K562 (cell line): ENCODE results near the gene TMEM132D. TPM values are rescaled to one million over a fixed set of nuclear protein-coding genes. Genes with fewer than 3 reads are reported as not detected.

Experiments
- ATAC-seq: fragments of 200-7000 bp; cut with Tn5 transposase; 3 replicates; pipeline ENCODE4 v1.9.1; 2020; ENCODE audit warnings: moderate library complexity
- BruUV-seq: library from RNA; stranded (reverse); fragments of 400-500 nt; replicated peaks from 2 replicates; lab custom pipeline; 2021; lab: Mats Ljungman, UMichigan
- CTCF ChIA-PET: fragments of 300-600 bp; formaldehyde crosslinking; extraction: SDS; loops from one replicate; lab custom pipeline; 2021; ENCODE audit warnings: low intra/inter-chr PET ratio; lab: Yijun Ruan, JAX
- POLR2A ChIA-PET: fragments of 300-600, 350-650 bp; sonication (Branson Sonifier 250); formaldehyde crosslinking; extraction: SDS; loops from one replicate; lab custom pipeline; 2021; ENCODE audit warnings: antibody characterized with exemption, inconsistent platforms; lab: Yijun Ruan, JAX
- DNase-seq, 4 experiments: peaks; one replicate each; pipeline versions ENCODE4 v3.0.0 to v3.0.0-alpha.2; 2011 to 2018; ENCODE audit warnings: low spot score in 3 of 4, mixed read lengths in 3 of 4; ENCODE audit errors: extremely low read depth in 1 of 4
- FAIRE-seq: peaks from 2 replicates; lab custom pipeline; 2011; peaks lifted over from hg19 to GRCh38; lab: Jason Lieb, UNC
- H2AFZ ChIP-seq: 2 replicates; pipeline ENCODE4 v1.6.0; 2011; ENCODE audit warnings: low read depth, low read length, control low read depth, inconsistent platforms
- H3K27ac ChIP-seq: fragments of 200-600 bp; 3 replicates; pipeline ENCODE4 v1.8.0; 2011; ENCODE audit warnings: low read depth, mild to moderate bottlenecking, control low read depth, inconsistent platforms, low read length, moderate library complexity, mixed read lengths; ENCODE audit errors: extremely low read depth
- H3K27me3 ChIP-seq, 2 experiments: fragments of 300-600 bp in 1 of 2; 2 replicates in 1 of 2; 3 replicates in 1 of 2; pipeline versions ENCODE4 v1.6.0 to v1.8.0; 2011; ENCODE audit warnings: inconsistent platforms in 2 of 2, low read length in 2 of 2, mild to moderate bottlenecking in 1 of 2, mixed read lengths in 1 of 2, moderate library complexity in 1 of 2; ENCODE audit not compliant: control insufficient read depth in 2 of 2, insufficient read depth in 2 of 2
- H3K36me3 ChIP-seq: fragments of 300-600 bp; 3 replicates; pipeline ENCODE4 v1.8.0; 2011; ENCODE audit warnings: mild to moderate bottlenecking, low read length, inconsistent platforms; ENCODE audit not compliant: control insufficient read depth, insufficient read depth
- H3K4me1 ChIP-seq, 2 experiments: fragments of 200-600 bp in 1 of 2; replicated peaks in 1 of 2; 2 replicates in 1 of 2; 3 replicates in 1 of 2; pipeline versions ENCODE4 v1.5.1 to v1.8.0; 2011; ENCODE audit warnings: inconsistent platforms in 2 of 2, low read length in 2 of 2, mild to moderate bottlenecking in 1 of 2, mixed read lengths in 1 of 2, moderate library complexity in 1 of 2; ENCODE audit not compliant: control insufficient read depth in 2 of 2, insufficient read depth in 2 of 2
- H3K4me2 ChIP-seq: 2 replicates; pipeline ENCODE4 v1.6.1; 2011; ENCODE audit warnings: low read length, control low read depth, inconsistent platforms, mixed read lengths; ENCODE audit not compliant: insufficient read depth
- H3K4me3 ChIP-seq: fragments of 200-600 bp; sonication (generic), shearing (Covaris generic); 2 replicates; pipeline ENCODE4 v1.5.1; 2016; ENCODE audit warnings: control low read depth, inconsistent platforms
- H3K79me2 ChIP-seq: fragments of 200-600 bp; 3 replicates; pipeline ENCODE4 v1.8.0; 2011; ENCODE audit warnings: low read length, inconsistent platforms; ENCODE audit not compliant: control insufficient read depth, insufficient read depth
- H3K9ac ChIP-seq, 2 experiments: 2 replicates each; pipeline versions ENCODE4 v1.6.0 to v1.6.1; 2011; ENCODE audit warnings: low read depth in 2 of 2, low read length in 2 of 2, control low read depth in 1 of 2, inconsistent platforms in 1 of 2, mild to moderate bottlenecking in 1 of 2, mixed read lengths in 1 of 2; ENCODE audit not compliant: insufficient read depth in 1 of 2
- H3K9me1 ChIP-seq: one replicate; pipeline ENCODE4 v1.6.0; 2011; ENCODE audit warnings: inconsistent platforms, mild to moderate bottlenecking, low read length, moderate library complexity; ENCODE audit not compliant: control insufficient read depth, insufficient read depth
- H3K9me3 ChIP-seq: replicated peaks from 2 replicates; pipeline ENCODE4 v1.5.1; 2011; ENCODE audit warnings: low read depth, low read length, inconsistent platforms; ENCODE audit not compliant: control insufficient read depth, insufficient read depth
- H4K20me1 ChIP-seq: replicated peaks from 2 replicates; pipeline ENCODE4 v1.6.1; 2011; ENCODE audit warnings: low read length, inconsistent platforms, mixed read lengths; ENCODE audit not compliant: control insufficient read depth, insufficient read depth
- BRD9 ChIP-seq: fragments of 450-650 bp; IDR thresholded peaks from 2 replicates; pipeline ENCODE4 v1.6.1; 2018; ENCODE audit warnings: low read depth; ENCODE audit not compliant: partially characterized antibody
- CEBPB ChIP-seq: fragments of 450-650 bp; IDR thresholded peaks from 2 replicates; pipeline ENCODE4 v1.6.1; 2016; ENCODE audit warnings: missing genetic modification characterization, missing compliant biosample characterization
- NCOR1 ChIP-seq: fragments of 450-650 bp; IDR thresholded peaks from 2 replicates; pipeline ENCODE4 v1.6.1; 2016; ENCODE audit warnings: mild to moderate bottlenecking, moderate library complexity
- NFE2 ChIP-seq: IDR thresholded peaks from 2 replicates; pipeline ENCODE4 v1.6.1; 2014; ENCODE audit warnings: antibody characterized with exemption, low read depth
- RHOXF2B ChIP-seq: fragments of 250-450 bp; sonication (Bioruptor Pico); conservative IDR thresholded peaks from 2 replicates; pipeline ENCODE4 v1.5.1; 2021
- SLC30A9 ChIP-seq: fragments of 250-450 bp; sonication (Bioruptor Pico); IDR thresholded peaks from 2 replicates; pipeline ENCODE4 v1.8.0; 2022; ENCODE audit warnings: mild to moderate bottlenecking, moderate library complexity
- STAT5A ChIP-seq: IDR thresholded peaks from 2 replicates; pipeline ENCODE4 v1.6.1; 2012; ENCODE audit warnings: low read length, inconsistent platforms, borderline replicate concordance
- TBL1XR1 ChIP-seq, 2 experiments: IDR thresholded peaks; 2 replicates each; pipeline ENCODE4 v1.6.1; 2012; ENCODE audit warnings: improper control_type of control experiment in 2 of 2, low read length in 2 of 2, mild to moderate bottlenecking in 1 of 2
- ZEB2 ChIP-seq: fragments of 450-650 bp; IDR thresholded peaks from 2 replicates; pipeline ENCODE4 v1.6.1; 2016
- ZFX ChIP-seq: sonication (generic); formaldehyde crosslinking; IDR thresholded peaks from 2 replicates; pipeline ENCODE4 v1.8.0; 2022; ENCODE audit warnings: mild to moderate bottlenecking, missing genetic modification reagents, moderate library complexity
- ZNF121 ChIP-seq: sonication (generic); formaldehyde crosslinking; conservative IDR thresholded peaks from 2 replicates; pipeline ENCODE4 v1.8.0; 2022; ENCODE audit warnings: missing genetic modification reagents
- ZNF24 ChIP-seq: fragments of 450-650 bp; IDR thresholded peaks from 2 replicates; pipeline ENCODE4 v1.6.1; 2016
- ZNF384 ChIP-seq: IDR thresholded peaks from 2 replicates; pipeline ENCODE4 v1.6.1; 2012; ENCODE audit warnings: low read depth, low read length, improper control_type of control experiment
- WGBS: fragments of 100-300 bp; shearing (Covaris generic); methylation state at CpG from one replicate; pipeline ENCODE4 v1.1.6; 2016; ENCODE audit warnings: low coverage, mixed read lengths; ENCODE audit not compliant: insufficient coverage; ENCODE audit errors: missing lambda C conversion rate; 5-methylcytosine and 5-hydroxymethylcytosine counted together
- in situ Hi-C: fragments of 300-500 bp; cut with MboI; formaldehyde crosslinking; loops from 4 replicates; pipeline ENCODE4 v1.15.0; 2018; ENCODE audit warnings: inconsistent platforms, mixed read lengths
- intact Hi-C: fragments of 100-400 bp; cut with micrococcal nuclease; formaldehyde crosslinking; loops from 2 replicates; pipeline ENCODE4 v1.14.2; 2022
- polyA plus RNA-seq, 8 experiments: library from polyadenylated mRNA; depleted of rRNA in 4 of 8; stranded (reverse) in 5 of 8; unstranded in 3 of 8; fragments of >200 nt; fragmentation: Nextera tagmentation in 2 of 8; fragmentation: Illumina TruSeq in 1 of 8; extraction: Ambion mirVana in 2 of 8; extraction: Trizol in 1 of 8; gene quantifications; 2 replicates each; pipeline versions ENCODE4 v1.2.1 to v1.2.3, GENCODE V29; 2011 to 2014; ENCODE audit warnings: inconsistent platforms in 1 of 8, missing spikeins in 1 of 8
- total RNA-seq, 7 experiments: library from RNA; depleted of rRNA in 6 of 7; stranded (reverse); fragments of >200 nt in 6 of 7; fragmentation: Illumina TruSeq in 2 of 7; extraction: Trizol in 2 of 7; gene quantifications; 2 replicates each; pipeline versions ENCODE4 v1.2.1 to v1.2.3, GENCODE V29; 2011 to 2021; ENCODE audit warnings: low replicate concordance in 1 of 7
- TF ChIP-seq, protein P1 (sequence below): fragments of 450-650 bp; IDR thresholded peaks from 2 replicates; pipeline ENCODE4 v1.6.1; 2018; ENCODE audit warnings: mild to moderate bottlenecking, low read depth; ENCODE audit not compliant: partially characterized antibody
- TF ChIP-seq, protein P2 (sequence below): fragments of 250-450 bp; sonication (Bioruptor Pico); IDR thresholded peaks from 2 replicates; pipeline ENCODE4 v1.5.0; 2022; ENCODE audit warnings: mild to moderate bottlenecking
- TF ChIP-seq, protein P3 (sequence below): sonication (generic); formaldehyde crosslinking; IDR thresholded peaks from 2 replicates; pipeline ENCODE4 v1.9.0; 2022; ENCODE audit warnings: mild to moderate bottlenecking, missing genetic modification reagents

Gene TMEM132D
- total and polyA plus RNA-seq, 9 of the 15 experiments (the other 6 are each of a cell fraction or from before 2014, with no cell fraction given): not detected

- TF ChIP-seq ZNF384: no peak
- TF ChIP-seq BRD9: no peak
- no peak for TF ChIP-seq NFE2
- TF ChIP-seq ZEB2: no peak
Observed at GRCh38 chr12:129184127-129184928, 719.5 kb downstream of the TMEM132D start (continued).

GRCh38 chr12:129179941-129180553 is 723.8 kb downstream of the TMEM132D start:
- H2AFZ ChIP-seq: no peak overlapping the region
- CTCF ChIA-PET: no interaction called here
- no peak overlapping the region for H3K27ac ChIP-seq
- no peaks in the 10 kb centered on the region for H3K9me1 ChIP-seq
- BruUV-seq: no TSS peak
- intact Hi-C loops: loop anchor here (10.0 kb wide), 1 partner anchor 835 kb away; no protein-coding TSS in a partner anchor
- H4K20me1 ChIP-seq: 0 out of 2 replicates have a peak, but pooled peaks cover 4% of the 10 kb centered on the region
- no peaks in the 10 kb centered on the region for H3K36me3 ChIP-seq
- no peak overlapping the region for H3K9ac ChIP-seq
- no peak overlapping the region for H3K4me2 ChIP-seq
- FAIRE-seq (no peak), ATAC-seq (no peak), DNase-seq (no peak)
- WGBS: 0% methylated on average over 7 of the region's 7 CpGs
- no peaks in the 10 kb centered on the region for H3K4me1 ChIP-seq
- POLR2A ChIA-PET: interaction anchor here (1.9 kb wide), 1 partner anchor 11 kb away, joined by 6 read pairs; no protein-coding TSS in a partner anchor
- no peaks in the 10 kb centered on the region for H3K9me3 ChIP-seq
- H3K27me3 ChIP-seq: peaks cover 0 to 16% of the 10 kb centered on the region in 2 experiments; a peak in 2 of 5 replicates
- in situ Hi-C loops: loop anchor here (25.0 kb wide), 1 partner anchor 732 kb away; the partner anchor contains the start of gene TMEM132D
- H3K4me3 ChIP-seq: no peak overlapping the region
- no peaks in the 10 kb centered on the region for H3K79me2 ChIP-seq
- TF ChIP-seq TBL1XR1 (IDR thresholded peaks at IDR 0.05; ENCODE audit: low read length in 2 of 2) (no peak), RHOXF2B (CRISPR knock-in tag) (no peak), SLC30A9 (CRISPR knock-in tag) (no peak), NCOR1 (no peak), ZFX (no peak), CEBPB (tag) (no peak), STAT5A (no peak), ZNF121 (CRISPR knock-in tag) (no peak), ZNF24 (no peak)
- TF ChIP-seq, protein P1, sequence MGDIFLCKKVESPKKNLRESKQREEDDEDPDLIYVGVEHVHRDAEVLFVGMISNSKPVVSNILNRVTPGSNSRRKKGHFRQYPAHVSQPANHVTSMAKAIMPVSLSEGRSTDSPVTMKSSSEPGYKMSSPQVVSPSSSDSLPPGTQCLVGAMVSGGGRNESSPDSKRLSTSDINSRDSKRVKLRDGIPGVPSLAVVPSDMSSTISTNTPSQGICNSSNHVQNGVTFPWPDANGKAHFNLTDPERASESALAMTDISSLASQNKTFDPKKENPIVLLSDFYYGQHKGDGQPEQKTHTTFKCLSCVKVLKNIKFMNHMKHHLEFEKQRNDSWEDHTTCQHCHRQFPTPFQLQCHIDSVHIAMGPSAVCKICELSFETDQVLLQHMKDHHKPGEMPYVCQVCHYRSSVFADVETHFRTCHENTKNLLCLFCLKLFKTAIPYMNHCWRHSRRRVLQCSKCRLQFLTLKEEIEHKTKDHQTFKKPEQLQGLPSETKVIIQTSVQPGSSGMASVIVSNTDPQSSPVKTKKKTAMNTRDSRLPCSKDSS: no peak
- TF ChIP-seq, protein P2, sequence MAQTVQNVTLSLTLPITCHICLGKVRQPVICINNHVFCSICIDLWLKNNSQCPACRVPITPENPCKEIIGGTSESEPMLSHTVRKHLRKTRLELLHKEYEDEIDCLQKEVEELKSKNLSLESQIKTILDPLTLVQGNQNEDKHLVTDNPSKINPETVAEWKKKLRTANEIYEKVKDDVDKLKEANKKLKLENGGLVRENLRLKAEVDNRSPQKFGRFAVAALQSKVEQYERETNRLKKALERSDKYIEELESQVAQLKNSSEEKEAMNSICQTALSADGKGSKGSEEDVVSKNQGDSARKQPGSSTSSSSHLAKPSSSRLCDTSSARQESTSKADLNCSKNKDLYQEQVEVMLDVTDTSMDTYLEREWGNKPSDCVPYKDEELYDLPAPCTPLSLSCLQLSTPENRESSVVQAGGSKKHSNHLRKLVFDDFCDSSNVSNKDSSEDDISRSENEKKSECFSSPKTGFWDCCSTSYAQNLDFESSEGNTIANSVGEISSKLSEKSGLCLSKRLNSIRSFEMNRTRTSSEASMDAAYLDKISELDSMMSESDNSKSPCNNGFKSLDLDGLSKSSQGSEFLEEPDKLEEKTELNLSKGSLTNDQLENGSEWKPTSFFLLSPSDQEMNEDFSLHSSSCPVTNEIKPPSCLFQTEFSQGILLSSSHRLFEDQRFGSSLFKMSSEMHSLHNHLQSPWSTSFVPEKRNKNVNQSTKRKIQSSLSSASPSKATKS (CRISPR knock-in tag): no peak
- TF ChIP-seq, protein P3, sequence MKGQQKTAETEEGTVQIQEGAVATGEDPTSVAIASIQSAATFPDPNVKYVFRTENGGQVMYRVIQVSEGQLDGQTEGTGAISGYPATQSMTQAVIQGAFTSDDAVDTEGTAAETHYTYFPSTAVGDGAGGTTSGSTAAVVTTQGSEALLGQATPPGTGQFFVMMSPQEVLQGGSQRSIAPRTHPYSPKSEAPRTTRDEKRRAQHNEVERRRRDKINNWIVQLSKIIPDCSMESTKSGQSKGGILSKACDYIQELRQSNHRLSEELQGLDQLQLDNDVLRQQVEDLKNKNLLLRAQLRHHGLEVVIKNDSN: no peak
